SU-DHL-6 (cell line): ENCODE results near the gene ABCA13.

ENCODE experiments used
- H2AFZ ChIP-seq: fragments of 200-600 bp; sonication (generic); 2 replicates; pipeline ENCODE4 v1.6.1; 2014; ENCODE audit warnings: low read depth, mild to moderate bottlenecking, moderate library complexity, mixed read lengths, antibody characterized with exemption, low read length; ENCODE audit not compliant: severe bottlenecking
- H3F3A ChIP-seq: fragments of 200-600 bp; shearing (Covaris generic); 2 replicates; pipeline ENCODE4 v1.6.0; 2016; ENCODE audit warnings: antibody characterized with exemption, mild to moderate bottlenecking; ENCODE audit not compliant: insufficient read depth
- H3K27ac ChIP-seq: fragments of 200-600 bp; sonication (generic); 2 replicates; pipeline ENCODE4 v1.5.1; 2016; ENCODE audit warnings: low read depth, mild to moderate bottlenecking, low read length, moderate library complexity, mixed read lengths
- H3K27me3 ChIP-seq: fragments of 200-600 bp; sonication (generic), shearing (Covaris generic); 2 replicates; pipeline ENCODE4 v1.6.0; 2014; ENCODE audit warnings: mild to moderate bottlenecking, low read length
- H3K36me3 ChIP-seq: fragments of 200-600 bp; sonication (generic); 2 replicates; pipeline ENCODE4 v1.6.1; 2014; ENCODE audit warnings: mild to moderate bottlenecking, low read length, mixed read lengths
- H3K4me2 ChIP-seq: fragments of 300-600, 200-600 bp; shearing (Covaris generic), sonication (generic); 2 replicates; pipeline ENCODE4 v1.6.0; 2014; ENCODE audit warnings: low read length, low read depth, mild to moderate bottlenecking; ENCODE audit not compliant: poor library complexity, severe bottlenecking
- H3K4me3 ChIP-seq: fragments of 200-600 bp; sonication (generic); 2 replicates; pipeline ENCODE4 v1.5.1; 2014; ENCODE audit warnings: antibody characterized with exemption, low read length, mild to moderate bottlenecking, mixed read lengths; ENCODE audit not compliant: insufficient read depth, poor library complexity, severe bottlenecking
- H3K79me2 ChIP-seq: fragments of 200-600 bp; sonication (generic); 2 replicates; pipeline ENCODE4 v1.6.1; 2014; ENCODE audit warnings: mild to moderate bottlenecking, low read length, moderate library complexity; ENCODE audit not compliant: insufficient read depth
- H3K9ac ChIP-seq: fragments of 200-600 bp; sonication (generic); 2 replicates; pipeline ENCODE4 v1.7.0; 2014; ENCODE audit warnings: mild to moderate bottlenecking, low read length
- H3K9me2 ChIP-seq: fragments of 200-600 bp; sonication (generic); replicated peaks from 2 replicates; pipeline ENCODE4 v1.6.1; 2014; ENCODE audit warnings: low read length; ENCODE audit not compliant: insufficient read depth
- H3K9me3 ChIP-seq: fragments of 200-600 bp; sonication (generic); 2 replicates; pipeline ENCODE4 v1.6.1; 2014; ENCODE audit warnings: low read length, mixed read lengths; ENCODE audit not compliant: insufficient read depth
- H4K20me1 ChIP-seq: fragments of 200-600 bp; sonication (generic); 2 replicates; pipeline ENCODE4 v1.6.1; 2014; ENCODE audit warnings: low read depth, mild to moderate bottlenecking, antibody characterized with exemption, low read length, moderate library complexity, mixed read lengths
- EZH2phosphoT487 ChIP-seq: fragments of 200-600 bp; sonication (generic), shearing (Covaris generic); conservative IDR thresholded peaks from 2 replicates; pipeline ENCODE4 v1.6.1; 2018; ENCODE audit warnings: mild to moderate bottlenecking, antibody characterized with exemption, low read length, moderate library complexity, mixed read lengths
- TF ChIP-seq, protein P1 (sequence below): fragments of 200-600 bp; sonication (generic); IDR thresholded peaks from one replicate; pipeline ENCODE4 v1.5.1; 2017; ENCODE audit warnings: antibody characterized with exemption, mild to moderate bottlenecking, low read length, moderate library complexity; ENCODE audit not compliant: insufficient read depth, poor library complexity, severe bottlenecking

Gene ABCA13

DNA sequence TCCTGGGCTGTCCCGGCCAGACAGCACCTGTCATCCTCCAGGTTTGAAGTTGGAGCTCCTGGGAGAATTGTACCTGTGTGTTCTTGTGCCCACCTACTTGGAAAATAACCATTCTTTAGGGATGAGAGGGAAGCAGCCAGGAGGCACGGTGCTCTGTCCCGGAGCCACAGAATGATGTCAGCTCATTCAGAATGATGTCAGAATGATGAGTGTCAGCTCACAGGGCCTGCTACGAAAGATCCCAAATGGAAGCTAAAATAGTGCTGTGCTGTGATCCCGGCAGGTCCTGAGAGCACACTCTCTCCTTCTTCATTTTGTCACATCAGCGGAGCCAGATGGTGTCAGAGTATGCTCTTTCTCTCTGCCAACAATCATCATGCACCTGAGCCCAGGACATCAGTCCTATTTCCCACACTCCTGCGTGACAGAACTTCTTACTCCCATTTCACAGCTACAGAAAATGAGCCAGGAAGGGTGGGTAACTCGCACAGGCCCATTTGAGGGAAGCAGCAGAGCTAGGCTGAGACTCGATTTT, 8.3 kb downstream of the ABCA13 start:
- no peaks in the 10 kb centered on the region for H3K9me3 ChIP-seq
- no peaks in the 10 kb centered on the region for H3K9me2 ChIP-seq
- H3K79me2 ChIP-seq, result no peaks in the 10 kb centered on the region
- H3K4me2 ChIP-seq, result no peak overlapping the region
- no peaks in the 10 kb centered on the region; the same call in 1 of the 2 replicates for H3K27me3 ChIP-seq
- H3K9ac ChIP-seq, result no peak overlapping the region
- no peak overlapping the region for H3K27ac ChIP-seq
- H4K20me1 ChIP-seq, result no peaks in the 10 kb centered on the region; the same call in 1 of the 2 replicates
- no peak overlapping the region for H2AFZ ChIP-seq
- no peaks in the 10 kb centered on the region for H3F3A ChIP-seq
- TF ChIP-seq EZH2phosphoT487, result no peak
- TF ChIP-seq, protein P1, sequence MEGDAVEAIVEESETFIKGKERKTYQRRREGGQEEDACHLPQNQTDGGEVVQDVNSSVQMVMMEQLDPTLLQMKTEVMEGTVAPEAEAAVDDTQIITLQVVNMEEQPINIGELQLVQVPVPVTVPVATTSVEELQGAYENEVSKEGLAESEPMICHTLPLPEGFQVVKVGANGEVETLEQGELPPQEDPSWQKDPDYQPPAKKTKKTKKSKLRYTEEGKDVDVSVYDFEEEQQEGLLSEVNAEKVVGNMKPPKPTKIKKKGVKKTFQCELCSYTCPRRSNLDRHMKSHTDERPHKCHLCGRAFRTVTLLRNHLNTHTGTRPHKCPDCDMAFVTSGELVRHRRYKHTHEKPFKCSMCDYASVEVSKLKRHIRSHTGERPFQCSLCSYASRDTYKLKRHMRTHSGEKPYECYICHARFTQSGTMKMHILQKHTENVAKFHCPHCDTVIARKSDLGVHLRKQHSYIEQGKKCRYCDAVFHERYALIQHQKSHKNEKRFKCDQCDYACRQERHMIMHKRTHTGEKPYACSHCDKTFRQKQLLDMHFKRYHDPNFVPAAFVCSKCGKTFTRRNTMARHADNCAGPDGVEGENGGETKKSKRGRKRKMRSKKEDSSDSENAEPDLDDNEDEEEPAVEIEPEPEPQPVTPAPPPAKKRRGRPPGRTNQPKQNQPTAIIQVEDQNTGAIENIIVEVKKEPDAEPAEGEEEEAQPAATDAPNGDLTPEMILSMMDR, result no peak
- H3K36me3 ChIP-seq, result no peaks in the 10 kb centered on the region
- H3K4me3 ChIP-seq, result no peak overlapping the region

DNA sequence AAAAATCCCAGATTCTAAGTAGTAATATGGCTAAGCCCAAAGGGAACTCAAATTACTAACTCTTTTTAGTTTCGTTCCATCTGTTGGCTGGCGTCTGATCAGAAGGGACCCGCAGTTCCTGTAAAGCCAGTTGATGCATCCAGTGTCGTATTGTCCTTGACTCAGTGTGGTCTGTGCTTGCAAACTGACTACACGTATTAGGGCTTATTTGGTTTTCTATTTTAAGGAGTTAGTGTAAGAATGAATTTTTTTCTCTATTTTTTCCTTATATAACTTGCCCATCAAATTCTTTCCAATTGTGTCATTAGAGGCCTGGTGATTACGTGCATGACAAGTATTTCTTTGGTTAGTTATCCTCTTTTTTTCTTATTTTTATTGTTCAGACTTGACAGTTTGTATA, 9.7 kb downstream of the ABCA13 start:
- Histone ChIP-seq H3K27ac (no peak overlapping the region), H3K27me3 (no peaks in the 10 kb centered on the region; the same call in 1 of the 2 replicates), H2AFZ (no peak overlapping the region), H3K9ac (no peak overlapping the region), H3K36me3 (no peaks in the 10 kb centered on the region), H3K9me3 (no peaks in the 10 kb centered on the region), H3F3A (no peaks in the 10 kb centered on the region), H3K4me2 (no peak overlapping the region), H3K9me2 (no peaks in the 10 kb centered on the region), H3K79me2 (no peaks in the 10 kb centered on the region), H3K4me3 (no peak overlapping the region), H4K20me1 (no peaks in the 10 kb centered on the region; the same call in 1 of the 2 replicates)
- TF ChIP-seq, protein P1, result no peak
- no peak for TF ChIP-seq EZH2phosphoT487

DNA sequence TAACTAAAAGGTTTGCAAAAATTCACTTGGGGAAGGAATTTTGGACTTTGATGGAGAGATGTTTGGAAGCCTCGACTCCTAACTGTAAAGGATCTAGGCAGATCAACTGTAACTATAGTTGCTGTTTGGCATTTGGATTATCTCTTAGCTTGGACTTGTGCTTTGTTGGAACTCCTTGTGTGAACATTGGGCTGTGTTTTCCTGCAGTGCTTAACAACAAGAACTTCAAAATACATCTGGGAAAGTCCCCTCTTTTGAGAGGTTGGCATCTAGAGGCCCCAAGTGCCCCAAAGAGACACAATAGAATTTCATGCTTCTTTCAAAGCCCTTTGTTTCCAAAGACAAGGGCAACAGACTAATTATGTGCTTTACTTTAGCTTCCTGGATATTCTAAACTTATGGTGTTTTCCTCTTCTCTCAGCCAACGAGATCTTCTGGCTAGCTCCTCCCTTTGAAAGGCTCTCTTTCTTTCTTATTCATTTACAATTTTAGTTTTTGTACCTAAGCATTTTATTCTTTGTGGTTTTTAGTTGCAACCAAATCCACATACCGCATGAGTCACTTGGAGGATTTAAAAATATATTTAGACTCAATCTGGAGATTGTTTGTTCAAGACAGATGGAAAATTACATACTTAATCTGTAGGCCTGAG, 11.6 kb downstream of the ABCA13 start:
- Histone ChIP-seq H3K9me2 (no peaks in the 10 kb centered on the region), H4K20me1 (no peaks in the 10 kb centered on the region; the same call in 1 of the 2 replicates), H3K36me3 (no peaks in the 10 kb centered on the region), H3K27me3 (no peaks in the 10 kb centered on the region; the same call in 1 of the 2 replicates), H3F3A (no peaks in the 10 kb centered on the region), H3K9me3 (no peaks in the 10 kb centered on the region), H2AFZ (no peak overlapping the region), H3K79me2 (no peaks in the 10 kb centered on the region), H3K27ac (no peak overlapping the region), H3K4me3 (no peak overlapping the region), H3K4me2 (no peak overlapping the region), H3K9ac (no peak overlapping the region)
- TF ChIP-seq, protein P1, result no peak
- TF ChIP-seq EZH2phosphoT487, result no peak
